K562 (cell line): ENCODE measurements around the gene CRYGA. TPM values are rescaled to one million over a fixed set of nuclear protein-coding genes. Genes with fewer than 3 reads are reported as not detected.

Experiments
- ATAC-seq: fragments of 200-7000 bp; cut with Tn5 transposase; 3 replicates; pipeline ENCODE4 v1.9.1; 2020; ENCODE audit warnings: moderate library complexity
- BruUV-seq: library from RNA; stranded (reverse); fragments of 400-500 nt; replicated peaks from 2 replicates; lab custom pipeline; 2021; lab: Mats Ljungman, UMichigan
- CTCF ChIA-PET: fragments of 300-600 bp; formaldehyde crosslinking; extraction: SDS; loops from one replicate; lab custom pipeline; 2021; ENCODE audit warnings: low intra/inter-chr PET ratio; lab: Yijun Ruan, JAX
- POLR2A ChIA-PET: fragments of 300-600, 350-650 bp; sonication (Branson Sonifier 250); formaldehyde crosslinking; extraction: SDS; loops from one replicate; lab custom pipeline; 2021; ENCODE audit warnings: antibody characterized with exemption, inconsistent platforms; lab: Yijun Ruan, JAX
- DNase-seq, 4 experiments: peaks; one replicate each; pipeline versions ENCODE4 v3.0.0 to v3.0.0-alpha.2; 2011 to 2018; ENCODE audit warnings: low spot score in 3 of 4, mixed read lengths in 3 of 4; ENCODE audit errors: extremely low read depth in 1 of 4
- FAIRE-seq: peaks from 2 replicates; lab custom pipeline; 2011; peaks lifted over from hg19 to GRCh38; lab: Jason Lieb, UNC
- H2AFZ ChIP-seq: 2 replicates; pipeline ENCODE4 v1.6.0; 2011; ENCODE audit warnings: low read depth, low read length, control low read depth, inconsistent platforms
- H3K27ac ChIP-seq: fragments of 200-600 bp; 3 replicates; pipeline ENCODE4 v1.8.0; 2011; ENCODE audit warnings: low read depth, mild to moderate bottlenecking, control low read depth, inconsistent platforms, low read length, moderate library complexity, mixed read lengths; ENCODE audit errors: extremely low read depth
- H3K27me3 ChIP-seq, 2 experiments: fragments of 300-600 bp in 1 of 2; 2 replicates in 1 of 2; 3 replicates in 1 of 2; pipeline versions ENCODE4 v1.6.0 to v1.8.0; 2011; ENCODE audit warnings: inconsistent platforms in 2 of 2, low read length in 2 of 2, mild to moderate bottlenecking in 1 of 2, mixed read lengths in 1 of 2, moderate library complexity in 1 of 2; ENCODE audit not compliant: control insufficient read depth in 2 of 2, insufficient read depth in 2 of 2
- H3K36me3 ChIP-seq: fragments of 300-600 bp; 3 replicates; pipeline ENCODE4 v1.8.0; 2011; ENCODE audit warnings: mild to moderate bottlenecking, low read length, inconsistent platforms; ENCODE audit not compliant: control insufficient read depth, insufficient read depth
- H3K4me1 ChIP-seq, 2 experiments: fragments of 200-600 bp in 1 of 2; replicated peaks in 1 of 2; 2 replicates in 1 of 2; 3 replicates in 1 of 2; pipeline versions ENCODE4 v1.5.1 to v1.8.0; 2011; ENCODE audit warnings: inconsistent platforms in 2 of 2, low read length in 2 of 2, mild to moderate bottlenecking in 1 of 2, mixed read lengths in 1 of 2, moderate library complexity in 1 of 2; ENCODE audit not compliant: control insufficient read depth in 2 of 2, insufficient read depth in 2 of 2
- H3K4me2 ChIP-seq: 2 replicates; pipeline ENCODE4 v1.6.1; 2011; ENCODE audit warnings: low read length, control low read depth, inconsistent platforms, mixed read lengths; ENCODE audit not compliant: insufficient read depth
- H3K4me3 ChIP-seq: fragments of 200-600 bp; sonication (generic), shearing (Covaris generic); 2 replicates; pipeline ENCODE4 v1.5.1; 2016; ENCODE audit warnings: control low read depth, inconsistent platforms
- H3K79me2 ChIP-seq: fragments of 200-600 bp; 3 replicates; pipeline ENCODE4 v1.8.0; 2011; ENCODE audit warnings: low read length, inconsistent platforms; ENCODE audit not compliant: control insufficient read depth, insufficient read depth
- H3K9ac ChIP-seq, 2 experiments: 2 replicates each; pipeline versions ENCODE4 v1.6.0 to v1.6.1; 2011; ENCODE audit warnings: low read depth in 2 of 2, low read length in 2 of 2, control low read depth in 1 of 2, inconsistent platforms in 1 of 2, mild to moderate bottlenecking in 1 of 2, mixed read lengths in 1 of 2; ENCODE audit not compliant: insufficient read depth in 1 of 2
- H3K9me1 ChIP-seq: one replicate; pipeline ENCODE4 v1.6.0; 2011; ENCODE audit warnings: inconsistent platforms, mild to moderate bottlenecking, low read length, moderate library complexity; ENCODE audit not compliant: control insufficient read depth, insufficient read depth
- H3K9me3 ChIP-seq: replicated peaks from 2 replicates; pipeline ENCODE4 v1.5.1; 2011; ENCODE audit warnings: low read depth, low read length, inconsistent platforms; ENCODE audit not compliant: control insufficient read depth, insufficient read depth
- H4K20me1 ChIP-seq: replicated peaks from 2 replicates; pipeline ENCODE4 v1.6.1; 2011; ENCODE audit warnings: low read length, inconsistent platforms, mixed read lengths; ENCODE audit not compliant: control insufficient read depth, insufficient read depth
- E2F3 ChIP-seq: fragments of 250-450 bp; sonication (Bioruptor Pico); IDR thresholded peaks from 2 replicates; pipeline ENCODE4 v1.4.0; 2020; ENCODE audit warnings: mild to moderate bottlenecking
- FOXK1 ChIP-seq: sonication (generic); formaldehyde crosslinking; IDR thresholded peaks from 2 replicates; pipeline ENCODE4 v1.8.0; 2022; ENCODE audit warnings: missing genetic modification reagents, mild to moderate bottlenecking, borderline replicate concordance
- FOXK2 ChIP-seq, 2 experiments: fragments of 450-650 bp; IDR thresholded peaks in 1 of 2; conservative IDR thresholded peaks in 1 of 2; 2 replicates each; pipeline ENCODE4 v1.6.1; 2016; ENCODE audit warnings: low read depth in 2 of 2, mild to moderate bottlenecking in 1 of 2
- MEIS2 ChIP-seq: fragments of 450-650 bp; IDR thresholded peaks from 2 replicates; pipeline ENCODE4 v1.6.1; 2014; ENCODE audit warnings: mild to moderate bottlenecking; ENCODE audit not compliant: partially characterized antibody
- MTA2 ChIP-seq: fragments of 450-650 bp; IDR thresholded peaks from 2 replicates; pipeline ENCODE4 v1.6.1; 2016; ENCODE audit warnings: low read depth
- RBM14 ChIP-seq: fragments of 200-400 bp; formaldehyde crosslinking; IDR thresholded peaks from 2 replicates; pipeline ENCODE4 v1.6.1; 2018; ENCODE audit warnings: low read depth, mild to moderate bottlenecking, low read length, moderate library complexity, borderline replicate concordance; ENCODE audit not compliant: insufficient read depth
- SMARCA5 ChIP-seq: fragments of 450-650 bp; IDR thresholded peaks from 2 replicates; pipeline ENCODE4 v1.6.1; 2016
- YY1 ChIP-seq, 3 experiments: IDR thresholded peaks; 2 replicates each; pipeline ENCODE4 v1.6.1; 2011; ENCODE audit warnings: low read length in 2 of 3, mild to moderate bottlenecking in 2 of 3, moderate library complexity in 2 of 3, borderline replicate concordance in 1 of 3, control low read depth in 1 of 3, low read depth in 1 of 3; ENCODE audit not compliant: insufficient read depth in 3 of 3, insufficient replicate concordance in 2 of 3, control insufficient read depth in 1 of 3, insufficient read length in 1 of 3; ENCODE audit errors: extremely low read depth in 1 of 3
- ZNF212 ChIP-seq: fragments of 450-650 bp; formaldehyde crosslinking; IDR thresholded peaks from 2 replicates; pipeline ENCODE4 v1.4.0; 2020; ENCODE audit warnings: mild to moderate bottlenecking
- ZNF224 ChIP-seq: sonication (generic); formaldehyde crosslinking; IDR thresholded peaks from 2 replicates; pipeline ENCODE4 v1.8.0; 2022; ENCODE audit warnings: mild to moderate bottlenecking, missing genetic modification reagents
- ZNF232 ChIP-seq: sonication (generic); formaldehyde crosslinking; IDR thresholded peaks from 2 replicates; pipeline ENCODE4 v1.8.0; 2022; ENCODE audit warnings: mild to moderate bottlenecking, missing genetic modification reagents
- ZNF57 ChIP-seq: fragments of 450-650 bp; formaldehyde crosslinking; IDR thresholded peaks from 2 replicates; pipeline ENCODE4 v1.4.0; 2020; ENCODE audit warnings: mild to moderate bottlenecking, moderate library complexity
- ZZZ3 ChIP-seq: fragments of 450-650 bp; IDR thresholded peaks from 2 replicates; pipeline ENCODE4 v1.6.1; 2016; ENCODE audit warnings: antibody characterized with exemption, mild to moderate bottlenecking, moderate library complexity
- WGBS: fragments of 100-300 bp; shearing (Covaris generic); methylation state at CpG from one replicate; pipeline ENCODE4 v1.1.6; 2016; ENCODE audit warnings: low coverage, mixed read lengths; ENCODE audit not compliant: insufficient coverage; ENCODE audit errors: missing lambda C conversion rate; 5-methylcytosine and 5-hydroxymethylcytosine counted together
- in situ Hi-C: fragments of 300-500 bp; cut with MboI; formaldehyde crosslinking; loops from 4 replicates; pipeline ENCODE4 v1.15.0; 2018; ENCODE audit warnings: inconsistent platforms, mixed read lengths
- intact Hi-C: fragments of 100-400 bp; cut with micrococcal nuclease; formaldehyde crosslinking; loops from 2 replicates; pipeline ENCODE4 v1.14.2; 2022
- polyA plus RNA-seq, 8 experiments: library from polyadenylated mRNA; depleted of rRNA in 4 of 8; stranded (reverse) in 5 of 8; unstranded in 3 of 8; fragments of >200 nt; fragmentation: Nextera tagmentation in 2 of 8; fragmentation: Illumina TruSeq in 1 of 8; extraction: Ambion mirVana in 2 of 8; extraction: Trizol in 1 of 8; gene quantifications; 2 replicates each; pipeline versions ENCODE4 v1.2.1 to v1.2.3, GENCODE V29; 2011 to 2014; ENCODE audit warnings: inconsistent platforms in 1 of 8, missing spikeins in 1 of 8
- total RNA-seq, 7 experiments: library from RNA; depleted of rRNA in 6 of 7; stranded (reverse); fragments of >200 nt in 6 of 7; fragmentation: Illumina TruSeq in 2 of 7; extraction: Trizol in 2 of 7; gene quantifications; 2 replicates each; pipeline versions ENCODE4 v1.2.1 to v1.2.3, GENCODE V29; 2011 to 2021; ENCODE audit warnings: low replicate concordance in 1 of 7
- TF ChIP-seq, protein P1 (sequence below), 2 experiments: fragments of 450-650 bp; IDR thresholded peaks; 2 replicates each; pipeline ENCODE4 v1.6.1; 2016; ENCODE audit warnings: mild to moderate bottlenecking in 2 of 2, borderline replicate concordance in 1 of 2, low read depth in 1 of 2, moderate library complexity in 1 of 2

Gene CRYGA
- total and polyA plus RNA-seq, 9 of the 15 experiments (the other 6 are each of a cell fraction or from before 2014, with no cell fraction given) = not detected

DNA sequence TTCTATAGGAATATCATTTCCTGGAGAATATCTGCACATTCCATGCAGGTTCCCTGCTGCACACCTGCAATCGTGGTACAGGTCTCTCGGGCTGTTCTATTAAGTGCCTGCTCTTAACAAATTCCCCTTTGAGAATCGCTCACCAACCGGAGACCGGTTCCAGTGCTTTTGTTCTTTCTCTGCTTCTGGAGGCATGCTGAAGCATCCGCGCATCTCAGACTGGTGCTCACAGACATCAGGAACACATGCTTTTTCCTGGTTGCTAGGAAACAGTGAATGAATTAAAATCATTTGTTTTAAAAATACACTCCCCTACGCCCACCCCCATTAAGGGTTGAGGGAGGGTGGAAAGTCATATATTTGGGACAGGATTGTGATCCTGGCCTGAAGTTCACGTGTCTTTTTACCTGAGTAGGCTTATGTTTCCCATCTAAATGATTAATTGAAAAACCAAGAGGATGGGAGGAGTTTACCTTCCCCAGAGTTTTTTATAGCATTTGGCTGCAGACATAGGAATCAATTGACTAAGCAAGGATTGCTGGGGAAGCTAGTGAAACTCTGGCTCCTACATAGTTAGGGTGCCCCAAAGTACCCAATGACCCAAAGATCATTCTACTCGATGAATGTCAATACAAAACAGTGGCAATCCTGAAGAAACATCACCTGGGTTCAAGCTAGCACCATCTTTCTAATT lies 26.6 kb upstream of the CRYGA start, which contains the start of gene C2orf80:
Gene C2orf80, minus strand, starts transcription at position 221 of the 694 bp plus-strand sequence. CDS start 3,044 bp downstream, outside the sequence.
- in situ Hi-C loops = no loop called here
- BruUV-seq = no TSS peak
- H3K4me1 ChIP-seq = no peaks in the 10 kb centered on the region
- DNase-seq (no peak), ATAC-seq (no peak), FAIRE-seq (no peak)
- no peaks in the 10 kb centered on the region for H3K9me1 ChIP-seq
- no peaks in the 10 kb centered on the region for H3K36me3 ChIP-seq
- H3K9me3 ChIP-seq = no peaks in the 10 kb centered on the region
- H3K4me2 ChIP-seq = no peak within 1 kb of the TSS
- POLR2A ChIA-PET = no interaction called here
- H3K27me3 ChIP-seq = no peaks in the 10 kb centered on the region
- no peaks in the 10 kb centered on the region for H4K20me1 ChIP-seq
- no peak within 1 kb of the TSS for H3K27ac ChIP-seq
- WGBS = 42% methylated on average over 10 of the region's 10 CpGs
- H3K79me2 ChIP-seq = no peaks in the 10 kb centered on the region
- CTCF ChIA-PET = no interaction called here
- intact Hi-C loops = no loop called here
- H3K9ac ChIP-seq = no peak within 1 kb of the TSS
- H3K4me3 ChIP-seq = no peak within 1 kb of the TSS
- TF ChIP-seq, protein P1, sequence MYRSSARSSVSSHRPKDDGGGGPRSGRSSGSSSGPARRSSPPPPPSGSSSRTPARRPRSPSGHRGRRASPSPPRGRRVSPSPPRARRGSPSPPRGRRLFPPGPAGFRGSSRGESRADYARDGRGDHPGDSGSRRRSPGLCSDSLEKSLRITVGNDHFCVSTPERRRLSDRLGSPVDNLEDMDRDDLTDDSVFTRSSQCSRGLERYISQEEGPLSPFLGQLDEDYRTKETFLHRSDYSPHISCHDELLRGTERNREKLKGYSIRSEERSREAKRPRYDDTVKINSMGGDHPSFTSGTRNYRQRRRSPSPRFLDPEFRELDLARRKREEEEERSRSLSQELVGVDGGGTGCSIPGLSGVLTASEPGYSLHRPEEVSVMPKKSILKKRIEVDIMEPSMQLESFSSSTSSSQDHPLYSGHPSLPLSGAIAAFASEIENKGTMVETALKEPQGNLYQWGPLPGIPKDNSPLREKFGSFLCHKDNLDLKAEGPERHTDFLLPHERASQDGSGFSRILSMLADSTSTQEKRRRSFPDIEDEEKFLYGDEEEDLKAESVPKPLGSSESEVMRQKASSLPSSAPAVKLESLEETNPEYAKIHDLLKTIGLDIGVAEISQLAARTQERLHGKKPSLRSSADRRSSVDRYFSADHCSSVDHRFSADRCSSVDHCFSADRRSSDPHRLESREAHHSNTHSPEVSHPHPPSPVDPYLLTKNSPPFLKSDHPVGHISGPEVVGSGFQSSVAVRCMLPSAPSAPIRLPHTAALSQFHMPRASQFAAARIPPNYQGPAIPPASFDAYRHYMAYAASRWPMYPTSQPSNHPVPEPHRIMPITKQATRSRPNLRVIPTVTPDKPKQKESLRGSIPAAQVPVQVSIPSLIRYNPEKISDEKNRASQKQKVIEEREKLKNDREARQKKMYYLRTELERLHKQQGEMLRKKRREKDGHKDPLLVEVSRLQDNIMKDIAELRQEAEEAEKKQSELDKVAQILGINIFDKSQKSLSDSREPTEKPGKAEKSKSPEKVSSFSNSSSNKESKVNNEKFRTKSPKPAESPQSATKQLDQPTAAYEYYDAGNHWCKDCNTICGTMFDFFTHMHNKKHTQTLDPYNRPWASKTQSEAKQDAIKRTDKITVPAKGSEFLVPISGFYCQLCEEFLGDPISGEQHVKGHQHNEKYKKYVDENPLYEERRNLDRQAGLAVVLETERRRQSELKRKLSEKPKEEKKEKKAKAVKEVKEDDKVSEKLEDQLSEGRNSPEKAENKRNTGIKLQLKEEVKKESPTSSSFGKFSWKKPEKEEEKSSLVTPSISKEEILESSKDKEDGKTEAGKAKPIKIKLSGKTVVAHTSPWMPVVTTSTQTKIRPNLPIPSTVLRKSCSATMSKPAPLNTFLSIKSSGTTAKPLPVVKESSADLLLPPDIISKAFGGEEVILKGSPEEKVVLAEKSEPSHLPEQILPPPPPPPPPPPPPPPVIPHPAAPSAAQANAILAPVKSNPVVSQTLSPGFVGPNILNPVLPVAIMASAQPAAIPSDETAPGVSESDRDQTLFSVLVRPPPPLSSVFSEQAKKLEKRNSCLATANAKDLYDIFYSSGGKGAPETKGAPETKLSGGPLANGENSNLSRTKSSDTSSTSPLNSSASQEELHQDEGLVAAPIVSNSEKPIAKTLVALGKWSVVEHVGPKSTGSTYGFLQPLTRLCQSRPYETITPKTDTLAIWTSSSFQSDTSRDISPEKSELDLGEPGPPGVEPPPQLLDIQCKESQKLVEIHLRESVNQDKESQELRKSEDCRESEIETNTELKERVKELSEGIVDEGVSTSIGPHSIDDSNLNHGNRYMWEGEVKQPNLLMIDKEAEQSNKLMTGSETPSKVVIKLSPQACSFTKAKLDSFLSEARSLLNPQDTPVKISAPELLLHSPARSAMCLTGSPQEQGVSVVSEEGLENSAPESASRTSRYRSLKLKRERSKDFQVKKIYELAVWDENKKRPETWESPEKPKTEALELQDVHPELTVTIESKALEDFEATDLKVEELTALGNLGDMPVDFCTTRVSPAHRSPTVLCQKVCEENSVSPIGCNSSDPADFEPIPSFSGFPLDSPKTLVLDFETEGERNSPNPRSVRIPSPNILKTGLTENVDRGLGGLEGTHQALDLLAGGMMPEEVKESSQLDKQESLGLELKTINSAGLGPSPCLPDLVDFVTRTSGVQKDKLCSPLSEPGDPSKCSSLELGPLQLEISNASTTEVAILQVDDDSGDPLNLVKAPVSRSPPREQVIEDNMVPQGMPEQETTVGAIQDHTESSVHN (IDR thresholded peaks at IDR 0.05; ENCODE audit: borderline replicate concordance in 1 of 2, low read depth in 1 of 2) = no peak
- no peak for TF ChIP-seq RBM14
- no peak for TF ChIP-seq MTA2
- no peak for TF ChIP-seq ZNF212 (CRISPR knock-in tag)
- no peak for TF ChIP-seq ZNF57 (CRISPR knock-in tag)
- TF ChIP-seq ZNF224 = no peak
- TF ChIP-seq FOXK1 (CRISPR knock-in tag) = no peak
- TF ChIP-seq ZNF232 = no peak
- TF ChIP-seq ZZZ3 = no peak
- TF ChIP-seq SMARCA5 = no peak
- TF ChIP-seq E2F3 = no peak
- no peak for TF ChIP-seq FOXK2 (conservative IDR thresholded peaks at IDR 0.05 in 1 of 2, IDR thresholded peaks at IDR 0.05 in 1 of 2; ENCODE audit: low read depth in 2 of 2)
- TF ChIP-seq YY1 (IDR thresholded peaks at IDR 0.05; ENCODE audit: borderline replicate concordance in 1 of 3, control insufficient read depth in 1 of 3, extremely low read depth in 1 of 3, insufficient read depth in 3 of 3, insufficient read length in 1 of 3, insufficient replicate concordance in 2 of 3, low read depth in 1 of 3, low read length in 2 of 3) = no peak
- no peak for TF ChIP-seq MEIS2
- H2AFZ ChIP-seq = no peak within 1 kb of the TSS
